Transverse colon (tissue), 4 donors: ENCODE data around the gene MTCH2. TPM values are rescaled to one million over a fixed set of nuclear protein-coding genes. Genes with fewer than 3 reads are reported as not detected.
"Not testable (repeated sequence)": the region's sequence is repeated elsewhere in the genome, so short reads cannot be mapped to it uniquely, and the experiment has no call there.

Experiments
- DNase-seq: peaks from one replicate; pipeline ENCODE4 v3.0.0-alpha.2; 2019
- H3K27ac ChIP-seq, 4 donors: fragments of 200-600 bp; sonication (generic); 2 replicates each; pipeline ENCODE4 v1.5.1; 2016 to 2018; ENCODE audit warnings: inconsistent platforms in 4 of 4
- H3K27me3 ChIP-seq: fragments of 200-600 bp; sonication (generic); 2 replicates; pipeline ENCODE4 v1.5.1; 2017; ENCODE audit warnings: inconsistent platforms
- H3K36me3 ChIP-seq, 4 donors: fragments of 200-600 bp; sonication (generic); 2 replicates each; pipeline ENCODE4 v1.5.1; 2017 to 2019; ENCODE audit warnings: inconsistent platforms in 4 of 4
- H3K4me1 ChIP-seq, 4 donors: fragments of 200-600 bp; sonication (generic); 2 replicates each; pipeline ENCODE4 v1.5.1; 2017 to 2020; ENCODE audit warnings: inconsistent platforms in 4 of 4
- H3K4me3 ChIP-seq, 4 donors: fragments of 200-600 bp; sonication (generic); 1 replicate in 1 of 4; 2 replicates in 3 of 4; pipeline versions ENCODE4 v1.5.1 to v1.6.1; 2017 to 2019; ENCODE audit warnings: inconsistent platforms in 4 of 4
- H3K9me3 ChIP-seq, 2 donors: fragments of 200-600 bp; sonication (generic); 2 replicates each; pipeline ENCODE4 v1.5.1; 2017 to 2019; ENCODE audit warnings: inconsistent platforms in 2 of 2
- CTCF ChIP-seq, 5 experiments: fragments of 200-600 bp in 3 of 5; fragments of 450-650 bp in 2 of 5; sonication (generic) in 3 of 5; IDR thresholded peaks; 1 replicate in 2 of 5; 2 replicates in 3 of 5; pipeline ENCODE4 v1.5.1; 2016 to 2017; ENCODE audit warnings: antibody characterized with exemption in 5 of 5, inconsistent platforms in 3 of 5, mild to moderate bottlenecking in 2 of 5, moderate library complexity in 1 of 5
- EP300 ChIP-seq: sonication (generic); formaldehyde crosslinking; IDR thresholded peaks from one replicate; pipeline ENCODE4 v1.6.1; 2017; ENCODE audit warnings: antibody characterized with exemption, low read depth
- POLR2A ChIP-seq: fragments of 450-650 bp; IDR thresholded peaks from one replicate; pipeline ENCODE4 v1.6.1; 2016; ENCODE audit warnings: antibody characterized with exemption, mild to moderate bottlenecking, moderate library complexity
- POLR2AphosphoS5 ChIP-seq, 3 donors: sonication (generic); formaldehyde crosslinking; IDR thresholded peaks; one replicate each; pipeline ENCODE4 v1.6.1; 2016; ENCODE audit warnings: antibody characterized with exemption in 3 of 3
- WGBS, 2 donors: methylation state at CpG; one replicate each; pipeline ENCODE4 v1.1.5; 2018; ENCODE audit warnings: low coverage in 1 of 2; 5-methylcytosine and 5-hydroxymethylcytosine counted together
- in situ Hi-C, 4 donors: fragments of 200-750 bp; cut with MboI; loops; one replicate each; pipeline versions ENCODE4 v1.15.0 to v1.15.1; 2017; ENCODE audit warnings: low sequenced_read_pairs in 3 of 4, low pct_ligation_motif_present in 1 of 4, low pct_unique_long_range_greater_than_20kb in 1 of 4
- intact Hi-C: fragments of 100-400 bp; cut with DNase I; formaldehyde crosslinking; loops from one replicate; pipeline ENCODE4 v1.15.1; 2023; ENCODE audit warnings: low total_unique reads
- total RNA-seq, 4 donors: library from RNA; depleted of rRNA; stranded (reverse); fragments of >200 nt; gene quantifications; one replicate each; pipeline ENCODE4 v1.1.0, GENCODE V29; 2016

Gene MTCH2
- total RNA-seq, 4 donors from 2014 or later: 21.5 to 92.2 (median 61.0) TPM

GRCh38 chr11:47688111-47688510 lies 45.8 kb upstream of the MTCH2 start:
- intact Hi-C loops: no loop called here
- TF ChIP-seq CTCF (IDR thresholded peaks at IDR 0.05) (no peak), POLR2A (no peak), POLR2AphosphoS5 (IDR thresholded peaks at IDR 0.05) (no peak)
- H3K27ac ChIP-seq: peak overlapping the region in 3 of 4 donors; percentile 72 to 79 (median 72)
- DNase-seq: no peak
- 58 to 81% methylated on average over 1 to 4 of the region's 4 CpGs for WGBS, 2 donors
- no peaks in the 10 kb centered on the region for H3K9me3 ChIP-seq
- H3K27me3 ChIP-seq: no peaks in the 10 kb centered on the region
- no peaks in the 10 kb centered on the region for H3K36me3 ChIP-seq
- H3K4me3 ChIP-seq: no peak overlapping the region
- H3K4me1 ChIP-seq: peaks cover 0 to 12% (median 1%) of the 10 kb centered on the region in 4 donors
- in situ Hi-C loops: no loop called here

GRCh38 chr11:47686704-47687103 lies 44.3 kb upstream of the MTCH2 start:
- H3K27ac ChIP-seq, DNase-seq, H3K27me3 ChIP-seq, H3K36me3 ChIP-seq, intact Hi-C loops, H3K4me3 ChIP-seq, in situ Hi-C loops, H3K9me3 ChIP-seq: not testable (repeated sequence)
- H3K4me1 ChIP-seq: peaks cover 0 to 24% (median 6%) of the 10 kb centered on the region in 4 donors
- WGBS, 2 donors: 96 to 100% methylated on average over 1 to 3 of the region's 3 CpGs

- TF ChIP-seq CTCF (IDR thresholded peaks at IDR 0.05) (no peak), POLR2AphosphoS5 (IDR thresholded peaks at IDR 0.05) (no peak), EP300 (no peak), POLR2A (no peak)
- in situ Hi-C loops: no loop called here
- WGBS, 2 donors: 100% methylated on average over 1 of the region's 1 CpG; no CpG with 5 or more reads in 1 of the 2 donors
- Histone ChIP-seq H3K36me3 (no peaks in the 10 kb centered on the region), H3K4me1 (peaks cover 0 to 24% (median 6%) of the 10 kb centered on the region in 4 donors), H3K27me3 (no peaks in the 10 kb centered on the region), H3K4me3 (no peak overlapping the region), H3K27ac (no peak overlapping the region), H3K9me3 (no peaks in the 10 kb centered on the region)
- DNase-seq: no peak
- intact Hi-C loops: no loop called here
These were observed 43.8 kb upstream of the MTCH2 start for GRCh38 chr11:47686151-47686550.

- H3K4me3 ChIP-seq: no peak overlapping the region
- TF ChIP-seq EP300 (no peak), POLR2A (no peak), POLR2AphosphoS5 (IDR thresholded peaks at IDR 0.05) (no peak)
- H3K27ac ChIP-seq: no peak overlapping the region
- H3K4me1 ChIP-seq: no peaks in the 10 kb centered on the region
- WGBS, 2 donors: 86% methylated on average over 2 of the region's 2 CpGs; no CpG with 5 or more reads in 1 of the 2 donors
- intact Hi-C loops: no loop called here
- H3K9me3 ChIP-seq: no peaks in the 10 kb centered on the region
- no peaks in the 10 kb centered on the region for H3K36me3 ChIP-seq
- no peaks in the 10 kb centered on the region for H3K27me3 ChIP-seq
- in situ Hi-C loops: no loop called here
- DNase-seq: no peak
These were observed 33.5 kb upstream of the MTCH2 start for GRCh38 chr11:47675851-47676250.

- 95 to 100% methylated on average over 2 to 5 of the region's 5 CpGs for WGBS, 2 donors
- H3K27me3 ChIP-seq: no peaks in the 10 kb centered on the region
- no peak overlapping the region for H3K27ac ChIP-seq
- H3K4me3 ChIP-seq: no peak overlapping the region
- no peak for DNase-seq
- in situ Hi-C loops: no loop called here
- no peak for TF ChIP-seq POLR2A
- TF ChIP-seq CTCF (IDR thresholded peaks at IDR 0.05): no peak
- TF ChIP-seq EP300: no peak
- TF ChIP-seq POLR2AphosphoS5 (IDR thresholded peaks at IDR 0.05): no peak
- no peaks in the 10 kb centered on the region for H3K4me1 ChIP-seq
- no peaks in the 10 kb centered on the region for H3K36me3 ChIP-seq
- no peaks in the 10 kb centered on the region for H3K9me3 ChIP-seq
- intact Hi-C loops: no loop called here
These were observed 29.9 kb upstream of the MTCH2 start for GRCh38 chr11:47672283-47672730.
